ENCODE measurements around the gene DNAJA4. TPM values are rescaled to one million over a fixed set of nuclear protein-coding genes. Genes with fewer than 3 reads are reported as not detected.

Gene DNAJA4
- total RNA-seq, 1 donor from 2014 or later, result 26.5 TPM

Small RNA genes within 50 kb of the gene (small RNA-seq; reads per million reads assigned to genes)
- not detected for gene AC090607.5

Other genes starting within 250 kb of the DNAJA4 start
- 63.6 TPM for gene TBC1D2B, start 186.9 kb upstream of the DNAJA4 start, total RNA-seq
- gene SH2D7, start 172.0 kb upstream of the DNAJA4 start, total RNA-seq, result not detected
- gene CIB2, start 133.1 kb upstream of the DNAJA4 start, total RNA-seq, result 13.0 TPM
- gene IDH3A, start 115.2 kb upstream of the DNAJA4 start, total RNA-seq, result 60.2 TPM
- 3.4 TPM for gene ACSBG1, start 30.0 kb upstream of the DNAJA4 start, total RNA-seq
- 54.3 TPM for gene SKIC8, start 35.0 kb downstream of the DNAJA4 start, total RNA-seq
- gene CRABP1, start 75.8 kb downstream of the DNAJA4 start, total RNA-seq, result not detected
- gene IREB2, start 173.7 kb downstream of the DNAJA4 start, total RNA-seq, result 40.8 TPM
- gene HYKK, start 243.0 kb downstream of the DNAJA4 start, total RNA-seq, result 9.6 TPM

Measured in vagina (tissue), 1 donor.